Esophagus (tissue), 2 donors: Measurements from ENCODE around the gene FASN. TPM values are rescaled to one million over a fixed set of nuclear protein-coding genes. Genes with fewer than 3 reads are reported as not detected.
A peak's percentile ranks its signal among the peaks of the same experiment; 100 is the strongest.

Experiments
- H3K27ac ChIP-seq, 2 donors: one replicate each; pipeline ENCODE4 v1.5.1; 2013; ENCODE audit warnings: low read depth in 2 of 2, mild to moderate bottlenecking in 2 of 2, inconsistent platforms in 1 of 2, low read length in 1 of 2, moderate library complexity in 1 of 2
- H3K27me3 ChIP-seq, 2 donors: one replicate each; pipeline ENCODE4 v1.6.1; 2013; ENCODE audit warnings: low read length in 2 of 2, control low read depth in 1 of 2, mild to moderate bottlenecking in 1 of 2; ENCODE audit not compliant: insufficient read depth in 2 of 2, control insufficient read depth in 1 of 2
- H3K36me3 ChIP-seq, 2 donors: one replicate each; pipeline ENCODE4 v1.6.1; 2013; ENCODE audit warnings: low read length in 1 of 2; ENCODE audit not compliant: control insufficient read depth in 2 of 2, insufficient read depth in 2 of 2
- H3K4me1 ChIP-seq, 2 donors: one replicate each; pipeline ENCODE4 v1.6.1; 2013; ENCODE audit warnings: low read length in 1 of 2; ENCODE audit not compliant: control insufficient read depth in 2 of 2, insufficient read depth in 2 of 2
- H3K4me3 ChIP-seq, 2 donors: one replicate each; pipeline ENCODE4 v1.5.1; 2013; ENCODE audit warnings: low read length in 2 of 2, mild to moderate bottlenecking in 2 of 2, low read depth in 1 of 2, moderate library complexity in 1 of 2
- H3K9me3 ChIP-seq, 2 donors: one replicate each; pipeline ENCODE4 v1.6.1; 2013; ENCODE audit warnings: mild to moderate bottlenecking in 2 of 2, low read depth in 1 of 2, low read length in 1 of 2, moderate library complexity in 1 of 2; ENCODE audit not compliant: control insufficient read depth in 2 of 2, insufficient read depth in 1 of 2
- WGBS, 2 donors: extraction: QIAGEN DNeasy Blood & Tissue Kit; methylation state at CpG; one replicate each; pipeline ENCODE4 v1.1.7; 2013; 5-methylcytosine and 5-hydroxymethylcytosine counted together
- polyA plus RNA-seq, 2 donors: library from polyadenylated mRNA; stranded (reverse); fragments of 200-250 nt; gene quantifications; one replicate each; pipeline ENCODE4 v1.2.3, GENCODE V29; 2013
- donor health status: healthy with polysubstance abuse.
- donor health status: Bipolar disorder and iron deficiency.

The FASN gene
- polyA plus RNA-seq, 2 donors: 92.2 to 95.9 TPM

DNA sequence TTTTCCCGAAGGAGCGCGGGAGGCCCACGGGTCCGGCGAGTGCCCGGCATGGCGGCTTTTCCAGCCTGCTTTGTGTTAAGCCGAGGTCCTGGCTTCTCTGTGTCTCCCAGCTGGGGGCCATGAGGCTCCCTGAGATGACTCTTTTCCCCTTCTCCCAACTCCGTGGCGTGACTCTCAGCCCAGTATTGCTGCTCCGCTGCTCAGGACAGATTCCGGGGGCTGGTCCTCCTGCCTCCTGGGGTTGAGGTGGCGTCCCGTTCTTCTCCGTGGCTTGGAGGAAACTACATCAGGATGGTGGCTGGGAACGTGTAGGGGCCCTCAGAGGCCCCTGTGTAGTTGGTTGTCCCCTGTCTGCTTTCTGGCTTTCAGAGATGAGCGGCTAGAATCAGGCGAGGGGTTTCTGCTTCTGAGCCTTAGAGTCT is 45.4 kb downstream of the FASN start:
- no peaks in the 10 kb centered on the region for H3K9me3 ChIP-seq
- 22 to 23% methylated on average over 19 of the region's 19 CpGs for WGBS, 2 donors
- H3K4me1 ChIP-seq: peaks cover 10 to 20% of the 10 kb centered on the region in 2 donors
- peaks cover 14 to 62% of the 10 kb centered on the region in 2 donors for H3K36me3 ChIP-seq
- H3K4me3 ChIP-seq: peak overlapping the region; percentile 83 to 85
- H3K27ac ChIP-seq: peak overlapping the region in 1 of 2 donors; percentile 27
- H3K27me3 ChIP-seq: no peaks in the 10 kb centered on the region

DNA sequence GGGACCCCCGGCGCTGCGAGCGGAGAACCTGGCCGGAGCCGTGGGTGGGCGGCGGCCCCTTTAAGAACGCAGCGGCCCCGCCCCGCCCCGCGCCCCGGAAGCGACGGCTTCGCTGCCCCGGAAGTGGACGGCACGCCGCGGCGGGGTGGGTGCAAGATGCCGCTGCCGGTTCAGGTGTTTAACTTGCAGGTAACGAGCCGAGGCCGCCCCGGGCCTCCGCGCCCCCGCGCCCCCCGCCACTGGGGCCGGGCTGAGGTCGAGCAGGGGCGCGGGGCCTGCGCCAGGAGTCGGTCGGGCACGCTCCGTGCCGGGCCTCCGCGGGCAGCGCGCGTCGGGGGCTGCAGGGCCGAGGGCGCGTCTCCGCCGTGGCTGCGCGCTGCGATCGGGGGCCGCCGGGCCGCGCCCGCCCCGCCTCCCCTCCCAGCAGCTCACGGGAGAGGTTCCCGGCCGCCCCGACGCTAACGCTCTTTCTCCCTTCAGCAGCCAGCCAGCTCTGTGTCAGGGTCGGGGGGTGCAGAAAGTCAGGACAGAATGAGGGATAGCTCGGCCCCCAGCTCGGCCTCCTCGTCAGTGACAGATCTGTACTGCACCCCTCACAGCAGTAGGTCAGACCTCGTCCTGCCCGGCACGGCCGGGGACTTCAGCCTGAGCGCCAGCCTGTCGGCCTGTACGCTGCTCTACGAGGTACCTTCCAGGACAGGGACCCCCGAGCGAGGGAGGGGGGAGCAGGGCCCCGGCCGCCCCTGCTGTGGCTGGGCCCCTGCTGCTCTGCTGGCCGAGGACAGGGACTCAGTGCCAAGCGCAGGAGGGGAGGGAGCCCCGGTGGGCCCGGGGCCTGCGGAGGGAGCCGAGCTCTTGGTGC is 46.0 kb downstream of the FASN start, which contains the start of the genes GPS1 and RFNG:
Gene GPS1 (plus strand): TSS at position 123 of the 862 bp plus-strand sequence. CDS start 34 bp downstream, at position 157.
Gene RFNG (minus strand): TSS at position 36 of the 862 bp plus-strand sequence. CDS start 45 bp downstream, outside the sequence.
- peaks cover 10 to 20% of the 10 kb centered on the region in 2 donors for H3K4me1 ChIP-seq

DNA sequence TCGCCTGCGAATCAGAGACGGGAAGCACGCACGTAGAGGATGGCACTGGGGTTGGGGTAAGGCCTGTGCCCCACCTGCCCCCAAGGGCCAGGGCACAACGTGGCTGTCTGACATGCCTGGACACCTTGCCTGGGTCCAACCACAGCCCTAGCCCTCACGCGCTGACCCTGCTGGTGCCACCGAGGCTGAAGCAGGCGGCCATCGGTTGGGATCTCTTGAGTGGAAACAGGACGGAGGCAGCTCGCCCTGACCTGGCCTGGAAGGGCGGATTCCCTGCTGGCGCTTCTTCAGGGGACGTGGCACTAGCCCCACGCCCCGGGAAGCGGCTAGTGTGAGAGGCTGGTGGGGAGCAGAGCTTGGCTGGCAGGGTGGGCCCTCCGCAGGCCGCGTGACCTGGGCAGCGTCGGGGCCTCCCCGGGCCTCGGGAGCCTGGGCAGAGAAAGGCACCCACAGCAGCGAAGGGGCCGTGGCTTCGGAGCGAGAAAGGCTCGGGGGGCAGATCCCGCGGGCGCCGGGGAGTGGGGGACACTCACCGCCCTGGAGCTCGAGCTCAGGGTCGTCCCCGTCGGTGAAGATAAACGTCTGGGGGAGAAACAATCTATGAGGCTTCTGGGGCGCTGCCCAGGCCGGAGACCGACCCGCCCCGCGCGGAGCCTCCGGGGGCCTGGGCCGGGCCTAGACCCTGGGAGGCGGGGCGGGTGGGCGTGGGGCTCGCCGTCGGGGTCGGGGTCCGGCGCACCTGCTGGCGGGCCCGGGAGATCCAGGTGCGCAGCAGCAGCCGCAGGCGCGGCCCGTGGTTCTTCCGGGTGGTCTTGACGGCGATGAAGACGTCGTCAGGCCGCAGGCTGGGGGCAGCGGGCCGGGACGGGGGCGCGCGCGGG is 47.0 kb downstream of the FASN start:
- Histone ChIP-seq H3K36me3 (peaks cover 11 to 52% of the 10 kb centered on the region in 2 donors), H3K4me3 (peak overlapping the region; percentile 83 to 85), H3K9me3 (no peaks in the 10 kb centered on the region), H3K27ac (peak overlapping the region; percentile 34 to 63), H3K4me1 (peaks cover 10 to 20% of the 10 kb centered on the region in 2 donors), H3K27me3 (no peaks in the 10 kb centered on the region)
- 12 to 20% methylated on average over 51 to 79 of the region's 79 CpGs for WGBS, 2 donors

More for the DNA sequence above, 46.0 kb downstream of the FASN start, which contains the start of the genes GPS1 and RFNG:
- 0 to 1% methylated on average over 51 to 94 of the region's 94 CpGs for WGBS, 2 donors
- Histone ChIP-seq H3K36me3 (peaks cover 14 to 62% of the 10 kb centered on the region in 2 donors), H3K27me3 (no peaks in the 10 kb centered on the region), H3K27ac (peak within 1 kb of the TSS; percentile 34 to 63), H3K4me3 (peak within 1 kb of the TSS; percentile 83 to 85), H3K9me3 (no peaks in the 10 kb centered on the region)

GRCh38 chr17:82050152-82050760 is 47.8 kb downstream of the FASN start:
- no peaks in the 10 kb centered on the region for H3K9me3 ChIP-seq
- peak overlapping the region; percentile 83 to 85 for H3K4me3 ChIP-seq
- no peaks in the 10 kb centered on the region for H3K27me3 ChIP-seq
- 83 to 89% methylated on average over 28 of the region's 28 CpGs for WGBS, 2 donors
- peaks cover 10 to 45% of the 10 kb centered on the region in 2 donors for H3K36me3 ChIP-seq
- no peak overlapping the region for H3K27ac ChIP-seq
- H3K4me1 ChIP-seq: peaks cover 10 to 20% of the 10 kb centered on the region in 2 donors

- no peak overlapping the region for H3K4me3 ChIP-seq
- H3K9me3 ChIP-seq: no peaks in the 10 kb centered on the region
- H3K4me1 ChIP-seq: peaks cover 10 to 20% of the 10 kb centered on the region in 2 donors
- WGBS, 2 donors: 83 to 88% methylated on average over 16 of the region's 16 CpGs
- H3K36me3 ChIP-seq: peaks cover 4 to 38% of the 10 kb centered on the region in 2 donors
- no peaks in the 10 kb centered on the region for H3K27me3 ChIP-seq
- no peak overlapping the region for H3K27ac ChIP-seq
Measured at GRCh38 chr17:82049521-82049971, 48.5 kb downstream of the FASN start.

- H3K9me3 ChIP-seq: no peaks in the 10 kb centered on the region
- no peak overlapping the region for H3K27ac ChIP-seq
- H3K36me3 ChIP-seq: peaks cover 3 to 34% of the 10 kb centered on the region in 2 donors
- no peak overlapping the region for H3K4me3 ChIP-seq
- 81 to 85% methylated on average over 8 of the region's 8 CpGs for WGBS, 2 donors
- no peaks in the 10 kb centered on the region for H3K27me3 ChIP-seq
- H3K4me1 ChIP-seq: peaks cover 10 to 20% of the 10 kb centered on the region in 2 donors
Measured at GRCh38 chr17:82049106-82049505, 48.9 kb downstream of the FASN start.

DNA sequence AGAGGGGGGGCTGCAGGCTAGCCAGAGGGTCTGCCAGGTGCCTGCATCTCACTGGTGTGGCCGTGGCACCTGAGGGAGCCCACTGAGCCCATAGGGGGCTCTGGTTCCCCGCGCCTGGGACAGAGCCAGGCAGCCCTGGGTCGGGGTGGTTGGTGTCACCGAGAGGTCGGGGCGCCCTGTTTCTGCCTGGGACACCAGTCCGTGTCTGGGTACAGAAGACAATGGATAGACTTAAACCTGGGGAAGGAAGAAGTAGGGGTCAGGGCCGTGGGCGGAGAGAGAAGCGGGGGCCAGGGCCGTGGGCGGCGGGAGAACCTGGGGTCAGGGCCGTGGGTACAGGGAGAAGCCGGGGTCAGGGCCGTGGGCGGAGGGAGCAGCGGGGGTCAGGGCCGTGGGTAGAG is 49.5 kb downstream of the FASN start:
- H3K27me3 ChIP-seq: no peaks in the 10 kb centered on the region
- H3K4me1 ChIP-seq: peaks cover 10 to 20% of the 10 kb centered on the region in 2 donors
- peaks cover 0 to 28% of the 10 kb centered on the region in 2 donors for H3K36me3 ChIP-seq
- H3K27ac ChIP-seq: no peak overlapping the region
- no peaks in the 10 kb centered on the region for H3K9me3 ChIP-seq
- no peak overlapping the region for H3K4me3 ChIP-seq
- 89 to 93% methylated on average over 20 of the region's 20 CpGs for WGBS, 2 donors

GRCh38 chr17:82047914-82048570 is 50.0 kb downstream of the FASN start:
- Histone ChIP-seq H3K4me3 (no peak overlapping the region), H3K36me3 (peaks cover 0 to 24% of the 10 kb centered on the region in 2 donors), H3K27me3 (no peaks in the 10 kb centered on the region), H3K4me1 (peaks cover 9 to 18% of the 10 kb centered on the region in 2 donors), H3K27ac (no peak overlapping the region), H3K9me3 (no peaks in the 10 kb centered on the region)
- 89 to 92% methylated on average over 25 of the region's 25 CpGs for WGBS, 2 donors
